Endodermal cell (in vitro differentiated cells): ENCODE data around the gene MAPKAPK3. TPM values are rescaled to one million over a fixed set of nuclear protein-coding genes. Genes with fewer than 3 reads are reported as not detected.

ENCODE experiments used
- DNase-seq: peaks from one replicate; pipeline ENCODE4 v3.0.0-alpha.2; 2017
- H3K27ac ChIP-seq: 2 replicates; pipeline ENCODE4 v1.5.1; 2013; ENCODE audit warnings: mild to moderate bottlenecking, low read depth, low read length, moderate library complexity
- H3K27me3 ChIP-seq: 2 replicates; pipeline ENCODE4 v1.6.1; 2013; ENCODE audit warnings: mild to moderate bottlenecking, low read length, moderate library complexity; ENCODE audit not compliant: insufficient read depth, control insufficient read depth, poor library complexity, severe bottlenecking
- H3K36me3 ChIP-seq: 2 replicates; pipeline ENCODE4 v1.7.0; 2013; ENCODE audit warnings: mild to moderate bottlenecking, low read length, moderate library complexity; ENCODE audit not compliant: control insufficient read depth, insufficient read depth
- H3K4me1 ChIP-seq: one replicate; pipeline ENCODE4 v1.7.0; 2013; ENCODE audit warnings: low read length; ENCODE audit not compliant: control insufficient read depth, insufficient read depth
- H3K4me3 ChIP-seq: 2 replicates; pipeline ENCODE4 v1.5.1; 2013; ENCODE audit warnings: mild to moderate bottlenecking, low read length, moderate library complexity
- H3K9ac ChIP-seq: 2 replicates; pipeline ENCODE4 v1.6.1; 2013; ENCODE audit warnings: mild to moderate bottlenecking, low read length, moderate library complexity; ENCODE audit not compliant: poor library complexity, severe bottlenecking; ENCODE audit errors: extremely low read depth
- H3K9me3 ChIP-seq: 2 replicates; pipeline ENCODE4 v1.6.1; 2013; ENCODE audit warnings: mild to moderate bottlenecking, low read length, moderate library complexity; ENCODE audit not compliant: control insufficient read depth
- H3K27ac Mint-ChIP-seq: 2 replicates; pipeline ENCODE4 v1.8.0; 2020; ENCODE audit warnings: mixed read lengths
- H3K27me3 Mint-ChIP-seq: 2 replicates; pipeline ENCODE4 v1.8.0; 2021; ENCODE audit warnings: mild to moderate bottlenecking, mixed read lengths; ENCODE audit not compliant: insufficient read depth
- H3K36me3 Mint-ChIP-seq: 2 replicates; pipeline ENCODE4 v1.8.0; 2020; ENCODE audit warnings: low read depth, mixed read lengths
- H3K4me1 Mint-ChIP-seq: 2 replicates; pipeline ENCODE4 v1.8.0; 2020; ENCODE audit warnings: mixed read lengths
- H3K4me3 Mint-ChIP-seq: 2 replicates; pipeline ENCODE4 v1.8.0; 2020; ENCODE audit warnings: mild to moderate bottlenecking, moderate library complexity, mixed read lengths
- H3K9me3 Mint-ChIP-seq: 2 replicates; pipeline ENCODE4 v1.8.0; 2020; ENCODE audit warnings: mild to moderate bottlenecking, mixed read lengths
- WGBS, 2 experiments: methylation state at CpG; one replicate each; pipeline versions ENCODE4 v1.1.5 to v1.1.7; 2013; ENCODE audit warnings: missing lambda C conversion rate in 2 of 2, mixed read lengths in 1 of 2; ENCODE audit not compliant: insufficient coverage in 1 of 2, insufficient read length in 1 of 2; 5-methylcytosine and 5-hydroxymethylcytosine counted together
- total RNA-seq, 2 donors: library from RNA; stranded (reverse); fragmentation: NEBNext Ultra II Directional in 1 of 2; extraction: Animal tissue kit (Norgen Biotek cat#: 25700) in 1 of 2; gene quantifications; 2 replicates in 1 of 2; 3 replicates in 1 of 2; pipeline ENCODE4 v1.2.1, GENCODE V29; 2021
- TF ChIP-seq, protein P1 (sequence below): fragments of 200-600 bp; sonication (generic); conservative IDR thresholded peaks from 2 replicates; pipeline ENCODE4 v1.5.0; 2021; ENCODE audit warnings: antibody characterized with exemption, mild to moderate bottlenecking

MAPKAPK3 gene
- total RNA-seq, 2 donors from 2014 or later, result 37.2 to 39.7 TPM

DNA sequence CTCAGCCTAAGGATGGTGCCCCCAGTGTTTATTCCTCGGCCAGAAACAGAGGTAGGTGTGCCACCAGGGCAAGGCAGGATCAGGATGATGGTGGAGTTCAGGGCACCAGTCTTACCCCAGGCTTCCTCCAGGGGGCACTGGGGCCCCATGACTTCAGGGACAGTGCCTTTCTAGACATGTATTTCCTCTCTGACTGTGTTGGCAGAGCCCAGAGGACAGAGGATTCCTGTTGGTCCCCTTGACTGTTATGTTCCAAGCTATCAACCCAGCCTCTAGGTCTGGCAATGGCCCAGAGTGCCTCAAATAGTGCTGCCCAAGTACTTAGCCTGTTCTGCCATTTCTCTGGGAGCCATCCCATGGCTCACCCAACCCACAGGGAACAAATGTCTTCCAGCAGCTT is 44.8 kb upstream of the MAPKAPK3 start:
- peak overlapping the region; percentile 27 for H3K27ac Mint-ChIP-seq

DNA sequence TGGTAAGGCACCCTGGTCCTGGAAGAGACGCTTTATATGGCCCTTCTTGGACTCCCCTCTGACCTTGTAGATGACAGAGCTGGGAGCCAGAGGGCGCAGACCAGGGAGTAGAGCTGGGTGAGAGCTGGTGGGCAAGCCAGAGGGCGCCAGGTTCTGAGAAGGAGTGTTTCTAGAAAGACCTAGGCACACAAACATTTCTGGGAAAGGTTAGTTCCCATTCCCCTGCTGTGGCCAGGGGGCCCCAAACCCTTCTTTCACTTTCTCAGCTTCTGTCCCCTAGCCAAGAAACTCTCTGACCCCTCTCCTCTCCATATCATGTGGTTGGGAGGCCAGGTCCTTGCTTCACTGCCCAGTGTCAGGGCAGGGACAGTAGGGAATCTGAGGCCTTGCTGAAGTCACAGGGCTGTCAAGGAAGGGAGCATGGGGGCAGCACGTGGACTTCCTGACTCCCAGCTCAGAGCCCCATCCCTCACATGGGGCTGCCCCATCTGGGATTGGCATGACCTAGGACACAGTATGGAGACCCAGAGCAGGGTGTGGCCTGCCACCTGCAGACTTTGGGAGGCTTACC is 44.1 kb upstream of the MAPKAPK3 start:
- no peak for DNase-seq
- Histone ChIP-seq H3K9me3 (no peaks in the 10 kb centered on the region), H3K27me3 (no peaks in the 10 kb centered on the region), H3K36me3 (peaks cover 12% of the 10 kb centered on the region), H3K9ac (no peak overlapping the region), H3K27ac (no peak overlapping the region), H3K4me1 (no peaks in the 10 kb centered on the region), H3K4me3 (no peak overlapping the region)
- WGBS, 2 experiments, result 87 to 100% methylated on average over 2 to 4 of the region's 4 CpGs
- TF ChIP-seq, protein P1, sequence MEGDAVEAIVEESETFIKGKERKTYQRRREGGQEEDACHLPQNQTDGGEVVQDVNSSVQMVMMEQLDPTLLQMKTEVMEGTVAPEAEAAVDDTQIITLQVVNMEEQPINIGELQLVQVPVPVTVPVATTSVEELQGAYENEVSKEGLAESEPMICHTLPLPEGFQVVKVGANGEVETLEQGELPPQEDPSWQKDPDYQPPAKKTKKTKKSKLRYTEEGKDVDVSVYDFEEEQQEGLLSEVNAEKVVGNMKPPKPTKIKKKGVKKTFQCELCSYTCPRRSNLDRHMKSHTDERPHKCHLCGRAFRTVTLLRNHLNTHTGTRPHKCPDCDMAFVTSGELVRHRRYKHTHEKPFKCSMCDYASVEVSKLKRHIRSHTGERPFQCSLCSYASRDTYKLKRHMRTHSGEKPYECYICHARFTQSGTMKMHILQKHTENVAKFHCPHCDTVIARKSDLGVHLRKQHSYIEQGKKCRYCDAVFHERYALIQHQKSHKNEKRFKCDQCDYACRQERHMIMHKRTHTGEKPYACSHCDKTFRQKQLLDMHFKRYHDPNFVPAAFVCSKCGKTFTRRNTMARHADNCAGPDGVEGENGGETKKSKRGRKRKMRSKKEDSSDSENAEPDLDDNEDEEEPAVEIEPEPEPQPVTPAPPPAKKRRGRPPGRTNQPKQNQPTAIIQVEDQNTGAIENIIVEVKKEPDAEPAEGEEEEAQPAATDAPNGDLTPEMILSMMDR, result no peak
- Mint-ChIP-seq H3K27ac (no peak overlapping the region), H3K4me1 (peaks cover 2% of the 10 kb centered on the region), H3K27me3 (no peaks in the 10 kb centered on the region), H3K9me3 (no peaks in the 10 kb centered on the region), H3K36me3 (peaks cover 4% of the 10 kb centered on the region), H3K4me3 (no peak overlapping the region)

More for the DNA sequence above, 44.8 kb upstream of the MAPKAPK3 start:
- Histone ChIP-seq H3K4me3 (no peak overlapping the region), H3K4me1 (no peaks in the 10 kb centered on the region), H3K27ac (no peak overlapping the region), H3K9me3 (no peaks in the 10 kb centered on the region), H3K36me3 (peaks cover 7% of the 10 kb centered on the region), H3K9ac (no peak overlapping the region), H3K27me3 (no peaks in the 10 kb centered on the region)
- Mint-ChIP-seq H3K4me1 (peaks cover 4% of the 10 kb centered on the region), H3K27me3 (peaks cover under 1% of the 10 kb centered on the region), H3K4me3 (no peak overlapping the region), H3K9me3 (no peaks in the 10 kb centered on the region), H3K36me3 (peaks cover 2% of the 10 kb centered on the region)
- TF ChIP-seq, protein P1, result peak; percentile 86
- DNase-seq, result peak; percentile 91
- WGBS, 2 experiments, result 60 to 65% methylated on average over 1 of the region's 1 CpG

DNA sequence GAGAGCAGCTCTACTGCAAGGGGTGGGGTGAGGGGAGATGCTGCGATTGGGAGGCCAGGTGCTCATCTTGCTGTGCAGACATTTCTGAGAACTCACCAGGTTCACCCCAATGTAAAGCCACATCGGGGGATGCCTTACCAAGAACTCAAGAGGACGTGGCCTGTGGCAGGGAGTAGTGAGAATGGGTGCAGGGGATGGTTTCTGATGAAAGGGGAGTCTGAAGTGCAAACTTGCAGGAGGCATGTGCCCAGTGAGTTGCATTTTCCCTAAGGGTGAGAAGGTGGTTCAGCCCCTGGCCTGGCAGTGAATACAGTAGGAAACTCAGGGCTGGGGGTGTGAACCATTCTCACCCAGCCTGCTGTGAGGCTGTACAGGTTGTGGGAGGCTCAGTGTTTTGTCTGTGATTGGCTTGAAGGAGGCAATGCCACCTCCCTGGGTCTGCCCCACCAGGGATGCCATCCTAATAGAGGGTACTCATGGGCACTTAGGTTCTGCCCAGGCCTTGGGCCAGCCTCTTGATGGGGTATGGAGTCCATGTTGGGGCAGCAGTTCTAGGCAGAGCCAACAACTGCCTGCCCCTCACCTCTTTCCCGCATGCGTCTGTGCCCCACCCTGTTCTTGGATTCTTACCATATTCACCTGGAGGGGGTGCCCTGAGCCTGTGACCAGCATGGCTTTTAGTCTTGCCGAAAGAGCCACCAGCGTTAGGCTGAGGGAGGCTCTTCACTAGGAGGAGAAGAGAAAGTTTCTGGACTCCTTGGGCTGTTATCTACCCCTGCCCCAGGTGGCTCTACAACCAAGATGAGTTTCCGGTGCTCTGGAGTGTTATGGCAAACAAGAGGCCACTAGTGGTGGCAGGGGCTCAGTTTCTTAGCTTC is 43.1 kb upstream of the MAPKAPK3 start:
- TF ChIP-seq, protein P1, result no peak
- H3K36me3 ChIP-seq, result peaks cover 12% of the 10 kb centered on the region
- H3K9me3 ChIP-seq, result no peaks in the 10 kb centered on the region
- no peaks in the 10 kb centered on the region for H3K27me3 Mint-ChIP-seq
- 89 to 92% methylated on average over 4 to 8 of the region's 8 CpGs for WGBS, 2 experiments
- no peak for DNase-seq
- H3K4me1 ChIP-seq, result no peaks in the 10 kb centered on the region
- H3K4me1 Mint-ChIP-seq, result peaks cover 2% of the 10 kb centered on the region
- no peak overlapping the region for H3K9ac ChIP-seq
- H3K27ac ChIP-seq, result no peak overlapping the region
- no peak overlapping the region for H3K4me3 ChIP-seq
- H3K27me3 ChIP-seq, result no peaks in the 10 kb centered on the region
- H3K4me3 Mint-ChIP-seq, result no peak overlapping the region
- H3K27ac Mint-ChIP-seq, result no peak overlapping the region
- H3K9me3 Mint-ChIP-seq, result no peaks in the 10 kb centered on the region
- peaks cover 4% of the 10 kb centered on the region for H3K36me3 Mint-ChIP-seq
